Testis (tissue), 3 donors: ENCODE data around the gene PYHIN1. TPM values are rescaled to one million over a fixed set of nuclear protein-coding genes. Genes with fewer than 3 reads are reported as not detected.

Source experiments
- DNase-seq: peaks from one replicate; pipeline ENCODE4 v3.0.0-alpha.2; 2019
- H3K27ac ChIP-seq, 2 donors: fragments of 200-600 bp; sonication (generic); one replicate each; pipeline ENCODE4 v1.5.1; 2019
- H3K27me3 ChIP-seq: fragments of 200-600 bp; sonication (generic); one replicate; pipeline ENCODE4 v1.5.1; 2019
- H3K36me3 ChIP-seq: fragments of 200-600 bp; sonication (generic); one replicate; pipeline ENCODE4 v1.5.1; 2017; ENCODE audit warnings: low read depth; ENCODE audit errors: missing control alignments
- H3K4me1 ChIP-seq: fragments of 200-600 bp; sonication (generic); one replicate; pipeline ENCODE4 v1.5.1; 2019
- H3K4me3 ChIP-seq, 2 donors: fragments of 200-600 bp; sonication (generic); one replicate each; pipeline ENCODE4 v1.5.1; 2017 to 2019
- H3K9me3 ChIP-seq: fragments of 200-600 bp; sonication (generic); one replicate; pipeline ENCODE4 v1.5.1; 2017
- CTCF ChIP-seq, 3 experiments: fragments of 450-650 bp in 2 of 3; fragments of 200-600 bp in 1 of 3; sonication (generic) in 1 of 3; IDR thresholded peaks; one replicate each; pipeline ENCODE4 v1.5.1; 2016 to 2019; ENCODE audit warnings: antibody characterized with exemption in 3 of 3, mild to moderate bottlenecking in 2 of 3, moderate library complexity in 1 of 3
- POLR2A ChIP-seq: fragments of 450-650 bp; IDR thresholded peaks from one replicate; pipeline ENCODE4 v1.6.1; 2017; ENCODE audit warnings: antibody characterized with exemption, mild to moderate bottlenecking, moderate library complexity
- WGBS, 2 donors: methylation state at CpG; one replicate each; pipeline ENCODE4 v1.1.5; 2018; 5-methylcytosine and 5-hydroxymethylcytosine counted together
- intact Hi-C: fragments of 100-400 bp; cut with DNase I; formaldehyde crosslinking; loops from one replicate; pipeline ENCODE4 v1.15.1; 2023; ENCODE audit warnings: low total_unique reads
- polyA plus RNA-seq: library from polyadenylated mRNA; stranded (reverse); fragments of 350-450 nt; fragmentation: Illumina TruSeq; extraction: RNeasy Lipid Tissue Mini Kit (QIAGEN cat#74804); gene quantifications from one replicate; pipeline ENCODE4 v1.2.3, GENCODE V29; 2014; ENCODE audit warnings: low read depth, low replicate concordance; ENCODE audit not compliant: insufficient read depth
- total RNA-seq, 2 donors: library from RNA; depleted of rRNA; stranded (reverse); fragments of >200 nt; gene quantifications; one replicate each; pipeline ENCODE4 v1.2.3, GENCODE V29; 2016

The PYHIN1 gene
- total and polyA plus RNA-seq, 3 donors from 2014 or later, result 0.56 to 1.2 (median 0.58) TPM

GRCh38 chr1:158998037-158998780 is 66.9 kb downstream of the PYHIN1 start:
- Histone ChIP-seq H3K4me1 (peaks cover 9% of the 10 kb centered on the region), H3K9me3 (no peaks in the 10 kb centered on the region), H3K27me3 (no peaks in the 10 kb centered on the region), H3K4me3 (peak overlapping the region; percentile 42 to 64), H3K27ac (peak overlapping the region; percentile 86 to 91), H3K36me3 (no peaks in the 10 kb centered on the region)
- WGBS, 2 donors, result 32 to 40% methylated on average over 6 of the region's 6 CpGs
- no peak for TF ChIP-seq POLR2A
- TF ChIP-seq CTCF (IDR thresholded peaks at IDR 0.05), result no peak
- intact Hi-C loops, result no loop called here
- no peak for DNase-seq

DNA sequence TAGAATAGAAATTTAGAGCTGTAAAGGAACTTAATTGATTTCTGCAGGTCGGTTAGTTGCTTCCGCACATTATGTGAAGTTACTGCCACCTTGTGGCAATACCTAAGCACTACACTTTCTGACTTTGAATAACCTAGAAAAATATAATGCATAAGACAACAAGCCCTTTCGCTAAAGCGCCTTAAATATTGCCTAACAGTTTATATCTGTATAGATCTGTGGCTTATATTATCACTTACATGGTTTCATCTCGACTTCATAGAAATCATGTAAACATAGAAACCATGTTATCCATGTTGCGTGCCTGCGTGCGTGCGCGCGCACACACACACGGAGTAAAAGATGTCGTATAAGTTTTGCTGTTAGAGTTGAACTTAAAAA is 67.4 kb downstream of the PYHIN1 start:
- TF ChIP-seq POLR2A (no peak), CTCF (IDR thresholded peaks at IDR 0.05) (peak; percentile 96 to 97 (median 96))
- no peaks in the 10 kb centered on the region for H3K36me3 ChIP-seq
- 8 to 9% methylated on average over 13 of the region's 13 CpGs for WGBS, 2 donors
- DNase-seq, result peak; percentile 82
- intact Hi-C loops, result no loop called here
- no peaks in the 10 kb centered on the region for H3K27me3 ChIP-seq
- no peaks in the 10 kb centered on the region for H3K9me3 ChIP-seq
- peak overlapping the region; percentile 42 to 64 for H3K4me3 ChIP-seq
- H3K4me1 ChIP-seq, result peaks cover 9% of the 10 kb centered on the region
- peak overlapping the region; percentile 86 to 91 for H3K27ac ChIP-seq

- peak; percentile 96 for DNase-seq
- peak overlapping the region; percentile 42 to 64 for H3K4me3 ChIP-seq
- TF ChIP-seq POLR2A (peak; percentile 13), CTCF (IDR thresholded peaks at IDR 0.05) (no peak)
- peaks cover 9% of the 10 kb centered on the region for H3K4me1 ChIP-seq
- intact Hi-C loops, result no loop called here
- H3K36me3 ChIP-seq, result no peaks in the 10 kb centered on the region
- peak overlapping the region; percentile 86 to 91 for H3K27ac ChIP-seq
- 8 to 12% methylated on average over 11 of the region's 11 CpGs for WGBS, 2 donors
- H3K27me3 ChIP-seq, result no peaks in the 10 kb centered on the region
- no peaks in the 10 kb centered on the region for H3K9me3 ChIP-seq
These were observed 68.1 kb downstream of the PYHIN1 start for GRCh38 chr1:158999316-159000069.

DNA sequence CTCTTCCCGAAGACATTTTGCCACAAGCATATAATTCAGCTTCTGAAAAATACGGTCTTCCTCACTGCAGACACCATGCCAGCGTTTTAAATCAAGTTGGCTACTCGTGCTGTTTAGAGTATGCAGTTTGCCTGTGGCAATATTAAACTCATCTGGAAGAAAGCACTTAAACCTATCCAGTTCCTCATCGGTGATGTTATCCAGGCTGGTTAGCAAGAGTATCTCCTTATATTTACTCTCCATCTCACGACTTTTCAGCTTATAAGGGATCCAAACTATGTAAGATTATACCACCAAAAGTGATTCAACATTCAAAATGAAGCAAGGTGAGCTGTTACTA is 68.7 kb downstream of the PYHIN1 start:
- intact Hi-C loops, result no loop called here
- Histone ChIP-seq H3K27me3 (no peaks in the 10 kb centered on the region), H3K36me3 (no peaks in the 10 kb centered on the region), H3K4me3 (peak overlapping the region; percentile 42 to 64), H3K9me3 (no peaks in the 10 kb centered on the region), H3K27ac (peak overlapping the region; percentile 86 to 91), H3K4me1 (peaks cover 11% of the 10 kb centered on the region)
- no peak for DNase-seq
- TF ChIP-seq POLR2A, result no peak
- WGBS, 2 donors, result 7 to 14% methylated on average over 6 of the region's 6 CpGs

GRCh38 chr1:159000625-159001024 is 69.3 kb downstream of the PYHIN1 start:
- Histone ChIP-seq H3K4me3 (peak overlapping the region; percentile 42 to 64), H3K27ac (peak overlapping the region; percentile 86 to 91), H3K4me1 (peaks cover 17% of the 10 kb centered on the region), H3K36me3 (no peaks in the 10 kb centered on the region), H3K27me3 (no peaks in the 10 kb centered on the region), H3K9me3 (no peaks in the 10 kb centered on the region)
- WGBS, 2 donors, result 20 to 28% methylated on average over 1 of the region's 1 CpG
- TF ChIP-seq CTCF (IDR thresholded peaks at IDR 0.05) (no peak), POLR2A (no peak)
- peak; percentile 90 for DNase-seq
- intact Hi-C loops, result no loop called here
